ENCODE measurements around the gene RARA. TPM values are rescaled to one million over a fixed set of nuclear protein-coding genes. Genes with fewer than 3 reads are reported as not detected.

The RARA gene
- total RNA-seq, 6 experiments from 2014 or later = 17.7 to 41.9 (median 22.9) TPM

DNA sequence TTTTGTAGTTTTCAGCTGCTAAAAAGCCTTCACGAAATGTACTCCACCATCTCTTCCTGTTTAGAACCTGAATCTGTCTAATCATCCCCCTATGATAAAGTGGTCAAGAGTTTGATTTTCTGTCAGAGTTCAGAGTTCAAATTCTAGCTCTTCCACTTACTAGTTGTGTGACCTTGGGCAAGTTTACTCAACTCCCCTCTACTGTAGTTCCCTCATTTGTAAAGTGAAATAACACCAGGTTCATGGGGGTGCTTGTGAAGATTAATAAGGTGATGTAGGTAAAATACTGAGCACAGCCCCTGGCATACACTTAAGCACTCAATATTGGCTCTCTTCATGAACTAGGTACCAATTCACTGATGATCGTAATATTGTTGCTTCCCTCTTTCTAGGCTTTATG is 22.5 kb upstream of the RARA start:
- H3K27me3 ChIP-seq = no peaks in the 10 kb centered on the region
- no peak for DNase-seq

DNA sequence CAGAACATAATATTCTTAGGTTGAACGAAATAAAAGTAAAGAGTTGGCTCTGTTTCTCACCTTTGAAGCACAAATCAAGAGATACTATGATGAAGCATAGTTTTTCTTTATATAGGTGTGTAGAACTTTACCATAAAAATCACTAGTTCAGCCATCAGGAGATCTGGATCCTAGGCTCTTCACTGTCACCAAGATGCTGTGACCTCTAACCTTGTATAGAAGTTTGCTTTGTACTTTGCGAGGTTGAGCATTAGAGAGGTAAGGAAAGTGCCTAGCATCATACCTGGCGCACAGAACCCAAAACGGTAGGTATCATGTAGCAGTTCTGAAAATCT is 21.9 kb upstream of the RARA start:
- DNase-seq (no peak), ATAC-seq (no peak)
- 43% methylated on average over 3 of the region's 4 CpGs for WGBS (ENCODE audit: insufficient coverage, low coverage, low lambda C conversion rate, missing lambda C conversion rate)
- peaks cover 0 to 36% (median 8%) of the 10 kb centered on the region in 4 donors for H3K4me1 ChIP-seq
- H3K27me3 ChIP-seq = no peaks in the 10 kb centered on the region
- intact Hi-C loops (cut with DNase I) = no loop called here
- H3K27ac ChIP-seq = no peak overlapping the region
- H3K9me3 ChIP-seq = no peaks in the 10 kb centered on the region
- no peak for TF ChIP-seq POLR2A (IDR thresholded peaks at IDR 0.05)
- TF ChIP-seq, protein P1, sequence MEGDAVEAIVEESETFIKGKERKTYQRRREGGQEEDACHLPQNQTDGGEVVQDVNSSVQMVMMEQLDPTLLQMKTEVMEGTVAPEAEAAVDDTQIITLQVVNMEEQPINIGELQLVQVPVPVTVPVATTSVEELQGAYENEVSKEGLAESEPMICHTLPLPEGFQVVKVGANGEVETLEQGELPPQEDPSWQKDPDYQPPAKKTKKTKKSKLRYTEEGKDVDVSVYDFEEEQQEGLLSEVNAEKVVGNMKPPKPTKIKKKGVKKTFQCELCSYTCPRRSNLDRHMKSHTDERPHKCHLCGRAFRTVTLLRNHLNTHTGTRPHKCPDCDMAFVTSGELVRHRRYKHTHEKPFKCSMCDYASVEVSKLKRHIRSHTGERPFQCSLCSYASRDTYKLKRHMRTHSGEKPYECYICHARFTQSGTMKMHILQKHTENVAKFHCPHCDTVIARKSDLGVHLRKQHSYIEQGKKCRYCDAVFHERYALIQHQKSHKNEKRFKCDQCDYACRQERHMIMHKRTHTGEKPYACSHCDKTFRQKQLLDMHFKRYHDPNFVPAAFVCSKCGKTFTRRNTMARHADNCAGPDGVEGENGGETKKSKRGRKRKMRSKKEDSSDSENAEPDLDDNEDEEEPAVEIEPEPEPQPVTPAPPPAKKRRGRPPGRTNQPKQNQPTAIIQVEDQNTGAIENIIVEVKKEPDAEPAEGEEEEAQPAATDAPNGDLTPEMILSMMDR (IDR thresholded peaks at IDR 0.05) = no peak
- peak overlapping the region in 1 of 3 donors; percentile 28 for H3K4me3 ChIP-seq
- no peaks in the 10 kb centered on the region for H3K36me3 ChIP-seq

More for the DNA sequence above, 22.5 kb upstream of the RARA start:
- intact Hi-C loops (cut with DNase I) = no loop called here
- TF ChIP-seq, protein P1 (IDR thresholded peaks at IDR 0.05) = no peak
- no peak for TF ChIP-seq POLR2A (IDR thresholded peaks at IDR 0.05)
- Histone ChIP-seq H3K9me3 (no peaks in the 10 kb centered on the region), H3K4me3 (no peak overlapping the region), H3K36me3 (no peaks in the 10 kb centered on the region), H3K4me1 (peaks cover 0 to 36% (median 8%) of the 10 kb centered on the region in 4 donors), H3K27ac (no peak overlapping the region)
- no peak for ATAC-seq
- WGBS (ENCODE audit: insufficient coverage, low coverage, low lambda C conversion rate, missing lambda C conversion rate) = 100% methylated on average over 2 of the region's 2 CpGs

DNA sequence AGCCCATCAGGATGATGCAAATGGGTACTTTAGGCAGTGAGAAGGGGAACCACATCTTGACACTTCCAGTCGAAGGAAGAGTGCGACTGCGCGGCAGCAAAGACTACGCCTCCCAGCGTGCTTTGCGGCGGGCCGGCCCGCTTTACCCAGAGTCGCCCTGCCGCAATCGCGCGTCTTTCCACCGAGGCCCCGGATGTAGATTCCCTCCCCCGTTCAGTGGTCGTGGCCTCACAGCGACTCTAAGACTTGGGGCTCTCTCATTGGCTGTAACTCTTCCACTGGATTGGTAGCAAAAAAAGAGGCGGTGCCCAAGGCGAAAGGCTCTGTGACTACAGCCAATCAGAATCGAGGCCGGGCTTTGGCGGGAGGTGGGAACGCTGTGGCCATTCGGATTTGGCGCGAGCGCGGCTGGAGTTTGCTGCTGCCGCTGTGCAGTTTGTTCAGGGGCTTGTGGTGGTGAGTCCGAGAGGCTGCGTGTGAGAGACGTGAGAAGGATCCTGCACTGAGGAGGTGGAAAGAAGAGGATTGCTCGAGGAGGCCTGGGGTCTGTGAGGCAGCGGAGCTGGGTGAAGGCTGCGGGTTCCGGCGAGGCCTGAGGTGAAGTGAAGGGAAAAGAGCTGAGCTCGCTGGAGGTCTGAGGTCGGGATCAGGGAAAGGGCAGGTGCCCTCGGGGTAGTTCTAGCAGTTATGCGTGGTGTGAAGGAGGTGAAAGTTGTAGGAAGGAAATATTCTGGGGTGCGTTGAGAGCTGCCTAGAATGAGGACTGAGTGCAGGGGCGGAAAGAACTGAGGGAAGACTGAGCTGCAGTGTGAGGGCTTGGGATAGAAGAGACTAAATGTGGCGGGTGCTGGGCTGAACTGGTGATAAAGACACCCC is 21.2 kb upstream of the RARA start, which contains the start of gene CDC6:
Gene CDC6, plus strand, starts transcription at position 386 of the 876 bp plus-strand sequence. CDS start 1,542 bp downstream, outside the sequence.
- TF ChIP-seq, protein P1 (IDR thresholded peaks at IDR 0.05) = no peak
- peak; percentile 58 for TF ChIP-seq POLR2A (IDR thresholded peaks at IDR 0.05)
- H3K9me3 ChIP-seq = no peaks in the 10 kb centered on the region
- 0% methylated on average over 27 of the region's 47 CpGs for WGBS (ENCODE audit: insufficient coverage, low coverage, low lambda C conversion rate, missing lambda C conversion rate)
- H3K4me1 ChIP-seq = peaks cover 0 to 36% (median 8%) of the 10 kb centered on the region in 4 donors
- no peaks in the 10 kb centered on the region for H3K36me3 ChIP-seq
- peak within 1 kb of the TSS in 1 of 3 donors; percentile 35 for H3K27ac ChIP-seq
- no peaks in the 10 kb centered on the region for H3K27me3 ChIP-seq
- intact Hi-C loops (cut with DNase I) = no loop called here
- peak; percentile 97 to 99 (median 98) for DNase-seq
- ATAC-seq = peak; percentile 92 to 98 (median 97)
- peak within 1 kb of the TSS; percentile 35 to 64 (median 62) for H3K4me3 ChIP-seq

DNA sequence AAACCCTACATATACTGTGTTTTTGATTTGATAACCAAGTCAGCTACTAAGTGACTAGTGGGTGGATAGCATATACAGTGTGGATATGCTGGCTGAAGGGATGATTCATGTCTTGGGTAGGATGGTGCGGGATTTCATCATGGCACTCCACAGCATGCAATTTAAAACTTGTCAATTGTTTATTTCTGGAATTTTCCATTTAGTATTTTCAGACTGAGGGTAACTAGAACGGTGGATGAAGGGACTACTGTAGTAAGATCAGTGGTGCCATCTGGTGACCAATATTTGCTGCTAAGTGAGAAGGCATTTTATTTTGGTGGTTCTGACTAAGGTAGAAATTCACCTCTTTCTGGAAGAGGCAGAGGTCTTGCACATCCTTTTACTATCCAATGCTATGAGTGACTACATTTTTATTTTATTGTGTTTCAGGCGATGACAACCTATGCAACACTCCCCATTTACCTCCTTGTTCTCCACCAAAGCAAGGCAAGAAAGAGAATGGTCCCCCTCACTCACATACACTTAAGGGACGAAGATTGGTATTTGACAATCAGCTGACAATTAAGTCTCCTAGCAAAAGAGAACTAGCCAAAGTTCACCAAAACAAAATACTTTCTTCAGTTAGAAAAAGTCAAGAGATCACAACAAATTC is 18.2 kb upstream of the RARA start:
- intact Hi-C loops (cut with DNase I) = loop anchor here (5.0 kb wide), 2 partner anchors 88 to 93 kb away; no protein-coding TSS in a partner anchor

More for the DNA sequence above, 18.2 kb upstream of the RARA start:
- peak in 3 of 4 donors; percentile 24 to 33 (median 29) for ATAC-seq
- TF ChIP-seq, protein P1 (IDR thresholded peaks at IDR 0.05) = peak; percentile 66 to 74 (median 70)
- TF ChIP-seq POLR2A (IDR thresholded peaks at IDR 0.05) = no peak
- Histone ChIP-seq H3K27me3 (no peaks in the 10 kb centered on the region), H3K4me1 (peaks cover 0 to 15% (median 0%) of the 10 kb centered on the region in 4 donors), H3K36me3 (peaks cover 0 to 2% (median 0%) of the 10 kb centered on the region in 4 donors), H3K9me3 (no peaks in the 10 kb centered on the region), H3K4me3 (no peak overlapping the region), H3K27ac (no peak overlapping the region)
- 58% methylated on average over 4 of the region's 4 CpGs for WGBS (ENCODE audit: insufficient coverage, low coverage, low lambda C conversion rate, missing lambda C conversion rate)
- no peak for DNase-seq

All from right lobe of liver (tissue), 6 donors.